GM23338 (cell line): ENCODE results near the gene COBL. TPM values are rescaled to one million over a fixed set of nuclear protein-coding genes. Genes with fewer than 3 reads are reported as not detected.

Experiments used
- ATAC-seq: fragments of 200-7000 bp; cut with Tn5 transposase; 3 replicates; pipeline ENCODE4 v1.9.1; 2020
- DNase-seq: peaks from one replicate; pipeline ENCODE4 v3.0.0-alpha.2; 2015; ENCODE audit warnings: low spot score
- H2AFZ ChIP-seq: fragments of 200-600 bp; sonication (generic); 2 replicates; pipeline ENCODE4 v1.8.0; 2016; ENCODE audit warnings: antibody characterized with exemption, mild to moderate bottlenecking, moderate library complexity
- H3F3A ChIP-seq: fragments of 200-600 bp; sonication (generic); replicated peaks from 2 replicates; pipeline ENCODE4 v1.8.0; 2017; ENCODE audit warnings: antibody characterized with exemption, mixed run types, low read depth
- H3K27ac ChIP-seq: fragments of 200-600 bp; sonication (generic); 2 replicates; pipeline ENCODE4 v1.6.1; 2016; ENCODE audit warnings: low read depth
- H3K27me3 ChIP-seq: fragments of 200-600 bp; sonication (generic); 2 replicates; pipeline ENCODE4 v1.8.0; 2016; ENCODE audit warnings: mild to moderate bottlenecking, mixed run types, moderate library complexity; ENCODE audit not compliant: insufficient read depth
- H3K36me3 ChIP-seq: fragments of 200-600 bp; sonication (generic); 2 replicates; pipeline ENCODE4 v1.8.0; 2016; ENCODE audit warnings: mild to moderate bottlenecking; ENCODE audit not compliant: insufficient read depth
- H3K4me1 ChIP-seq: fragments of 200-600 bp; sonication (generic); 2 replicates; pipeline ENCODE4 v1.8.0; 2016; ENCODE audit warnings: mild to moderate bottlenecking, moderate library complexity; ENCODE audit not compliant: insufficient read depth
- H3K4me2 ChIP-seq: fragments of 200-600 bp; sonication (generic); 2 replicates; pipeline ENCODE4 v1.7.1; 2017; ENCODE audit warnings: mixed run types
- H3K4me3 ChIP-seq: fragments of 200-600 bp; sonication (generic); 2 replicates; pipeline ENCODE4 v1.6.1; 2016; ENCODE audit warnings: mixed run types
- H3K79me2 ChIP-seq: fragments of 200-600 bp; sonication (generic); replicated peaks from 2 replicates; pipeline ENCODE4 v1.8.0; 2017; ENCODE audit warnings: mild to moderate bottlenecking; ENCODE audit not compliant: insufficient read depth
- H3K9me2 ChIP-seq: fragments of 200-600 bp; sonication (generic); 2 replicates; pipeline ENCODE4 v1.8.0; 2017; ENCODE audit not compliant: insufficient read depth
- H4K20me1 ChIP-seq: fragments of 200-600 bp; sonication (generic); replicated peaks from 2 replicates; pipeline ENCODE4 v1.8.0; 2017; ENCODE audit warnings: mild to moderate bottlenecking; ENCODE audit not compliant: insufficient read depth
- H3K27ac Mint-ChIP-seq: 2 replicates; pipeline ENCODE4 v1.8.0; 2020; ENCODE audit warnings: inconsistent platforms, mild to moderate bottlenecking, moderate library complexity, mixed read lengths
- H3K27me3 Mint-ChIP-seq: 3 replicates; pipeline ENCODE4 v1.8.0; 2022; ENCODE audit warnings: low read depth, mild to moderate bottlenecking, moderate library complexity, mixed read lengths, inconsistent platforms; ENCODE audit not compliant: insufficient read depth, poor library complexity
- H3K36me3 Mint-ChIP-seq: 3 replicates; pipeline ENCODE4 v1.8.0; 2021; ENCODE audit warnings: low read depth, mild to moderate bottlenecking, inconsistent platforms, moderate library complexity, mixed read lengths
- H3K4me1 Mint-ChIP-seq: 3 replicates; pipeline ENCODE4 v1.8.0; 2020; ENCODE audit warnings: mild to moderate bottlenecking, inconsistent platforms, mixed read lengths
- H3K4me3 Mint-ChIP-seq: 3 replicates; pipeline ENCODE4 v1.8.0; 2021; ENCODE audit warnings: moderate library complexity, mild to moderate bottlenecking, inconsistent platforms, mixed read lengths
- H3K9me3 Mint-ChIP-seq: 3 replicates; pipeline ENCODE4 v1.8.0; 2020; ENCODE audit warnings: moderate library complexity, mild to moderate bottlenecking, inconsistent platforms, mixed read lengths
- CREB1 ChIP-seq: fragments of 250-450 bp; sonication (Bioruptor Pico); IDR thresholded peaks from 2 replicates; pipeline ENCODE4 v1.5.0; 2020; ENCODE audit warnings: low read depth, mild to moderate bottlenecking, moderate library complexity
- ETS1 ChIP-seq: IDR thresholded peaks from 2 replicates; pipeline ENCODE4 v1.6.1; 2016; ENCODE audit warnings: antibody characterized with exemption
- EZH2phosphoT487 ChIP-seq: fragments of 200-600 bp; sonication (generic); IDR thresholded peaks from one replicate; pipeline ENCODE4 v1.8.1; 2018; ENCODE audit warnings: antibody characterized with exemption; ENCODE audit not compliant: unreplicated experiment
- POLR2AphosphoS5 ChIP-seq: IDR thresholded peaks from 2 replicates; pipeline ENCODE4 v1.6.1; 2016; ENCODE audit warnings: antibody characterized with exemption, low read depth
- ZNF331 ChIP-seq: fragments of 250-450 bp; sonication (Bioruptor Pico); IDR thresholded peaks from 2 replicates; pipeline ENCODE4 v1.5.0; 2020; ENCODE audit warnings: low read depth, mild to moderate bottlenecking, moderate library complexity
- ZNF462 ChIP-seq: fragments of 250-450 bp; sonication (Bioruptor Pico); IDR thresholded peaks from 2 replicates; pipeline ENCODE4 v1.5.0; 2020; ENCODE audit warnings: mild to moderate bottlenecking, moderate library complexity
- polyA plus RNA-seq: library from polyadenylated mRNA; unstranded; fragments of >200 nt; fragmentation: Nextera tagmentation; extraction: Ambion mirVana; gene quantifications from 2 replicates; pipeline ENCODE4 v1.2.1, GENCODE V29; 2016
- total RNA-seq: library from RNA; depleted of rRNA; stranded (reverse); fragments of >200 nt; shearing (Covaris generic); gene quantifications from 2 replicates; pipeline ENCODE4 v1.2.3, GENCODE V29; 2014

COBL gene
- total and polyA plus RNA-seq, 2 experiments from 2014 or later, result 18.3 to 51.9 TPM

GRCh38 chr7:51316262-51316665 is 345 bp downstream of the COBL start (continued):
- TF ChIP-seq ZNF462 (CRISPR knock-in tag), result no peak
- TF ChIP-seq EZH2phosphoT487, result no peak

GRCh38 chr7:51315393-51316261 is 982 bp downstream of the COBL start:
- Mint-ChIP-seq H3K4me3 (peak overlapping the region; percentile 95), H3K36me3 (no peaks in the 10 kb centered on the region; the same call in 2 of the 3 replicates), H3K4me1 (peaks cover 61% of the 10 kb centered on the region), H3K27ac (peak overlapping the region; percentile 31; the same call in 1 of the 2 replicates), H3K9me3 (no peaks in the 10 kb centered on the region; the same call in 2 of the 3 replicates), H3K27me3 (peaks cover 40% of the 10 kb centered on the region)
- Histone ChIP-seq H3K4me1 (peaks cover 42% of the 10 kb centered on the region), H3K9me2 (no peaks in the 10 kb centered on the region), H3K4me2 (peak overlapping the region; percentile 84), H3K79me2 (peaks cover 48% of the 10 kb centered on the region), H3K27ac (no peak overlapping the region; the same call in 1 of the 2 replicates), H3K4me3 (peak overlapping the region; percentile 74), H3K36me3 (no peaks in the 10 kb centered on the region), H3F3A (peaks cover 10% of the 10 kb centered on the region), H4K20me1 (peaks cover 15% of the 10 kb centered on the region), H3K27me3 (peaks cover 24% of the 10 kb centered on the region), H2AFZ (no peak overlapping the region)
- ATAC-seq (peak; percentile 53), DNase-seq (peak; percentile 85)
- no peak for TF ChIP-seq ETS1
- no peak for TF ChIP-seq CREB1 (CRISPR knock-in tag)
- no peak for TF ChIP-seq ZNF331
- no peak for TF ChIP-seq POLR2AphosphoS5
